Activated CD8-positive, alpha-beta memory T cell treated with anti-CD3 and anti-CD28 coated beads, Interleukin-2, amount 50 U/mL, for 4 hours (primary cell): Measurements from ENCODE around the gene IFNL1.
"Not testable (repeated sequence)": the region's sequence is repeated elsewhere in the genome, so short reads cannot be mapped to it uniquely, and the experiment has no call there.

ENCODE experiments used
- DNase-seq: peaks from one replicate; pipeline ENCODE4 v3.0.0-alpha.2; 2020

IFNL1 gene

GRCh38 chr19:39308531-39309304 is 12.5 kb downstream of the IFNL1 start:
- DNase-seq: no peak

GRCh38 chr19:39309305-39309670 is 13.1 kb downstream of the IFNL1 start:
- not testable (repeated sequence) for DNase-seq

- DNase-seq: no peak
Observed at GRCh38 chr19:39310558-39311311, 14.5 kb downstream of the IFNL1 start.

- DNase-seq: no peak
Observed at GRCh38 chr19:39314016-39314728, 18.0 kb downstream of the IFNL1 start.

- DNase-seq: no peak
Observed at GRCh38 chr19:39315933-39316332, 19.7 kb downstream of the IFNL1 start.

- no peak for DNase-seq
Observed at GRCh38 chr19:39316627-39317321, 20.6 kb downstream of the IFNL1 start.

GRCh38 chr19:39317476-39317875 is 21.3 kb downstream of the IFNL1 start:
- DNase-seq: no peak

GRCh38 chr19:39318071-39318470 is 21.9 kb downstream of the IFNL1 start:
- no peak for DNase-seq

GRCh38 chr19:39318690-39319089 is 22.5 kb downstream of the IFNL1 start:
- DNase-seq: no peak

GRCh38 chr19:39319098-39319891 is 23.1 kb downstream of the IFNL1 start:
- no peak for DNase-seq

GRCh38 chr19:39319892-39320248 is 23.7 kb downstream of the IFNL1 start:
- DNase-seq: no peak

GRCh38 chr19:39321117-39321831 is 25.1 kb downstream of the IFNL1 start:
- no peak for DNase-seq

- DNase-seq: no peak
Observed at GRCh38 chr19:39321832-39322176, 25.6 kb downstream of the IFNL1 start.

- DNase-seq: no peak
Observed at GRCh38 chr19:39324242-39324842, 28.1 kb downstream of the IFNL1 start.

- no peak for DNase-seq
Observed at GRCh38 chr19:39325778-39326665, 29.8 kb downstream of the IFNL1 start.

- no peak for DNase-seq
Observed at GRCh38 chr19:39327363-39328045, 31.3 kb downstream of the IFNL1 start.

- peak; percentile 87 for DNase-seq
Observed at GRCh38 chr19:39328046-39328705, 32.0 kb downstream of the IFNL1 start.

- DNase-seq: no peak
Observed at GRCh38 chr19:39329948-39330347, 33.7 kb downstream of the IFNL1 start.

- DNase-seq: no peak
Observed at GRCh38 chr19:39332293-39332692, 36.1 kb downstream of the IFNL1 start.
